Esophagus muscularis mucosa (tissue), 4 donors: ENCODE data around the gene DMPK.

Source experiments
- EP300 ChIP-seq: sonication (generic); formaldehyde crosslinking; IDR thresholded peaks from one replicate; pipeline ENCODE4 v1.6.1; 2017; ENCODE audit warnings: antibody characterized with exemption
- POLR2AphosphoS5 ChIP-seq, 2 donors: sonication (generic); formaldehyde crosslinking; IDR thresholded peaks; one replicate each; pipeline ENCODE4 v1.6.1; 2017; ENCODE audit warnings: antibody characterized with exemption in 2 of 2
- TF ChIP-seq, protein P1 (sequence below), 3 experiments: fragments of 200-600 bp in 2 of 3; fragments of 450-650 bp in 1 of 3; sonication (generic) in 2 of 3; IDR thresholded peaks; one replicate each; pipeline ENCODE4 v1.5.1; 2017 to 2019; ENCODE audit warnings: antibody characterized with exemption in 3 of 3, mild to moderate bottlenecking in 2 of 3, moderate library complexity in 1 of 3

DNA sequence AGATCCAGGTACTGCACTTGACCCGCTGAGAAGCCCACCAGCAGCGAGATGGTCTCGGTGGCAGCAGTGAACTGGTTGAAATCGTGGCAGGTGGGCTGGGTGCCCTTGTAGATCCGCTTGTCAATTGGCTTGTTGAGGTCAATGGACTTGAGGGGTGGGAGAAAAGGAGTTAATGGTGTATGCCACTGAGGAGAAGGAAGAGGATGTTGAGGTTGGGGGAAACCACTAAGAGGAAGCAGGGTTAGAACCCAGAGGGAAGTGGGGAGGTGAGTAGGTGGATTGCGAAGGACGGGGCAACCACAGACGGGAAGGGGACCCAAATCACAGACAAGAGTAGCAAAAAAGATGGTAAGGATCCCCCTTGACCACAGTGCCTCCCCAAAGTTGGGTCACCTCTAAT, 8.7 kb upstream of the DMPK start:
- TF ChIP-seq, protein P1, sequence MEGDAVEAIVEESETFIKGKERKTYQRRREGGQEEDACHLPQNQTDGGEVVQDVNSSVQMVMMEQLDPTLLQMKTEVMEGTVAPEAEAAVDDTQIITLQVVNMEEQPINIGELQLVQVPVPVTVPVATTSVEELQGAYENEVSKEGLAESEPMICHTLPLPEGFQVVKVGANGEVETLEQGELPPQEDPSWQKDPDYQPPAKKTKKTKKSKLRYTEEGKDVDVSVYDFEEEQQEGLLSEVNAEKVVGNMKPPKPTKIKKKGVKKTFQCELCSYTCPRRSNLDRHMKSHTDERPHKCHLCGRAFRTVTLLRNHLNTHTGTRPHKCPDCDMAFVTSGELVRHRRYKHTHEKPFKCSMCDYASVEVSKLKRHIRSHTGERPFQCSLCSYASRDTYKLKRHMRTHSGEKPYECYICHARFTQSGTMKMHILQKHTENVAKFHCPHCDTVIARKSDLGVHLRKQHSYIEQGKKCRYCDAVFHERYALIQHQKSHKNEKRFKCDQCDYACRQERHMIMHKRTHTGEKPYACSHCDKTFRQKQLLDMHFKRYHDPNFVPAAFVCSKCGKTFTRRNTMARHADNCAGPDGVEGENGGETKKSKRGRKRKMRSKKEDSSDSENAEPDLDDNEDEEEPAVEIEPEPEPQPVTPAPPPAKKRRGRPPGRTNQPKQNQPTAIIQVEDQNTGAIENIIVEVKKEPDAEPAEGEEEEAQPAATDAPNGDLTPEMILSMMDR (IDR thresholded peaks at IDR 0.05): no peak
- TF ChIP-seq EP300: no peak
- no peak for TF ChIP-seq POLR2AphosphoS5 (IDR thresholded peaks at IDR 0.05)
